Breast epithelium (tissue), 4 donors: ENCODE data around the gene SPOCK3. TPM values are rescaled to one million over a fixed set of nuclear protein-coding genes. Genes with fewer than 3 reads are reported as not detected.

ENCODE experiments used
- DNase-seq, 2 donors: peaks; one replicate each; pipeline ENCODE4 v3.0.0-alpha.2; 2019; ENCODE audit warnings: low spot score in 2 of 2
- H3K27ac ChIP-seq, 2 donors: fragments of 200-600 bp; sonication (generic) in 1 of 2; one replicate each; pipeline ENCODE4 v1.5.1; 2016 to 2019; ENCODE audit warnings: mild to moderate bottlenecking in 1 of 2
- H3K27me3 ChIP-seq, 2 donors: fragments of 200-600 bp; sonication (generic) in 1 of 2; one replicate each; pipeline versions ENCODE4 v1.5.1 to v1.6.0; 2017 to 2019; ENCODE audit warnings: control low read depth in 1 of 2, mild to moderate bottlenecking in 1 of 2
- H3K36me3 ChIP-seq: fragments of 200-600 bp; one replicate; pipeline ENCODE4 v1.5.1; 2019
- H3K4me1 ChIP-seq, 2 donors: fragments of 200-600 bp; sonication (generic); one replicate each; pipeline ENCODE4 v1.5.1; 2016 to 2019; ENCODE audit warnings: control low read depth in 1 of 2
- H3K4me3 ChIP-seq, 3 donors: fragments of 200-600 bp; sonication (generic); 1 replicate in 2 of 3; 2 replicates in 1 of 3; pipeline ENCODE4 v1.5.1; 2016 to 2019; ENCODE audit warnings: mild to moderate bottlenecking in 3 of 3, moderate library complexity in 2 of 3
- H3K9me3 ChIP-seq, 2 donors: fragments of 200-600 bp; sonication (generic) in 1 of 2; one replicate each; pipeline ENCODE4 v1.5.1; 2016 to 2019; ENCODE audit warnings: control low read depth in 1 of 2
- POLR2A ChIP-seq: fragments of 450-650 bp; IDR thresholded peaks from one replicate; pipeline ENCODE4 v1.6.1; 2016; ENCODE audit warnings: antibody characterized with exemption, mild to moderate bottlenecking, moderate library complexity
- POLR2AphosphoS5 ChIP-seq, 3 donors: sonication (generic); formaldehyde crosslinking; IDR thresholded peaks; one replicate each; pipeline ENCODE4 v1.6.1; 2017; ENCODE audit warnings: antibody characterized with exemption in 3 of 3
- intact Hi-C: fragments of 100-400 bp; cut with DNase I; formaldehyde crosslinking; loops from one replicate; pipeline ENCODE4 v1.15.1; 2023; ENCODE audit warnings: low total_unique reads
- total RNA-seq, 3 donors: library from RNA; depleted of rRNA; stranded (reverse); fragments of >200 nt; gene quantifications; one replicate each; pipeline ENCODE4 v1.1.0, GENCODE V29; 2016
- TF ChIP-seq, protein P1 (sequence below), 3 donors: fragments of 450-650 bp; IDR thresholded peaks; one replicate each; pipeline ENCODE4 v1.5.1; 2016 to 2017; ENCODE audit warnings: antibody characterized with exemption in 3 of 3, mild to moderate bottlenecking in 3 of 3, moderate library complexity in 3 of 3

The SPOCK3 gene
- total RNA-seq, 3 donors from 2014 or later: 2.8 TPM; not detected in 2

GRCh38 chr4:167101035-167101434 lies 133.3 kb downstream of the SPOCK3 start:
- H3K27me3 ChIP-seq: no peaks in the 10 kb centered on the region
- H3K4me1 ChIP-seq: no peaks in the 10 kb centered on the region
- no peak for DNase-seq
- no peak overlapping the region for H3K4me3 ChIP-seq
- no peaks in the 10 kb centered on the region for H3K36me3 ChIP-seq
- TF ChIP-seq, protein P1, sequence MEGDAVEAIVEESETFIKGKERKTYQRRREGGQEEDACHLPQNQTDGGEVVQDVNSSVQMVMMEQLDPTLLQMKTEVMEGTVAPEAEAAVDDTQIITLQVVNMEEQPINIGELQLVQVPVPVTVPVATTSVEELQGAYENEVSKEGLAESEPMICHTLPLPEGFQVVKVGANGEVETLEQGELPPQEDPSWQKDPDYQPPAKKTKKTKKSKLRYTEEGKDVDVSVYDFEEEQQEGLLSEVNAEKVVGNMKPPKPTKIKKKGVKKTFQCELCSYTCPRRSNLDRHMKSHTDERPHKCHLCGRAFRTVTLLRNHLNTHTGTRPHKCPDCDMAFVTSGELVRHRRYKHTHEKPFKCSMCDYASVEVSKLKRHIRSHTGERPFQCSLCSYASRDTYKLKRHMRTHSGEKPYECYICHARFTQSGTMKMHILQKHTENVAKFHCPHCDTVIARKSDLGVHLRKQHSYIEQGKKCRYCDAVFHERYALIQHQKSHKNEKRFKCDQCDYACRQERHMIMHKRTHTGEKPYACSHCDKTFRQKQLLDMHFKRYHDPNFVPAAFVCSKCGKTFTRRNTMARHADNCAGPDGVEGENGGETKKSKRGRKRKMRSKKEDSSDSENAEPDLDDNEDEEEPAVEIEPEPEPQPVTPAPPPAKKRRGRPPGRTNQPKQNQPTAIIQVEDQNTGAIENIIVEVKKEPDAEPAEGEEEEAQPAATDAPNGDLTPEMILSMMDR (IDR thresholded peaks at IDR 0.05): no peak
- TF ChIP-seq POLR2A: no peak
- intact Hi-C loops: no loop called here
- no peak overlapping the region for H3K27ac ChIP-seq
- H3K9me3 ChIP-seq: no peaks in the 10 kb centered on the region

DNA sequence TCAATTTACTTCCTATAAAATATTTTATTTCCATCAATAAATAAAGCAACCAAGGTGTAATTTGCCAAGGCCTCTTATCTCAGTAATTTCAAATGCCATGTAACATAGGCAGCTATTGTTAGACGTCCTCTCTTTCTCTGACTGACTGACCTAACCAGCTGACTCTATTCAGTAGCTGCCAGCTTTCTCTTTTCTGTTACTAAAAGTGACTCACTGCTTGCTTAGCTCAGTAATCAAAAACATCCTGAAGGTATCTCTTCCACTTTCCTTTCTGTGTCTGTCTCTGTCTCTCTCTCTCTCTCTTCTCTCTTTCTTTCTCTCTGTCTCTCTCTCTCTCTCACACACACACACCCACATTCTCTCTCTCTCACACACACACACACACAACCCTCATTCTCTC lies 134.2 kb downstream of the SPOCK3 start:
- DNase-seq: no peak
- Histone ChIP-seq H3K4me1 (no peaks in the 10 kb centered on the region), H3K27ac (no peak overlapping the region), H3K27me3 (no peaks in the 10 kb centered on the region), H3K9me3 (no peaks in the 10 kb centered on the region), H3K36me3 (no peaks in the 10 kb centered on the region), H3K4me3 (no peak overlapping the region)
- intact Hi-C loops: no loop called here
- TF ChIP-seq, protein P1 (IDR thresholded peaks at IDR 0.05): no peak
- no peak for TF ChIP-seq POLR2A
- no peak for TF ChIP-seq POLR2AphosphoS5 (IDR thresholded peaks at IDR 0.05)

- no peaks in the 10 kb centered on the region for H3K27me3 ChIP-seq
- no peaks in the 10 kb centered on the region for H3K9me3 ChIP-seq
- no peak overlapping the region for H3K27ac ChIP-seq
- H3K4me3 ChIP-seq: no peak overlapping the region
- H3K36me3 ChIP-seq: no peaks in the 10 kb centered on the region
- intact Hi-C loops: no loop called here
- DNase-seq: no peak
- TF ChIP-seq POLR2A: no peak
- TF ChIP-seq, protein P1 (IDR thresholded peaks at IDR 0.05): no peak
- TF ChIP-seq POLR2AphosphoS5 (IDR thresholded peaks at IDR 0.05): no peak
- no peaks in the 10 kb centered on the region for H3K4me1 ChIP-seq
Measured at GRCh38 chr4:167088115-167088514, 146.2 kb downstream of the SPOCK3 start.

GRCh38 chr4:167084321-167084720 lies 150.0 kb downstream of the SPOCK3 start:
- no peaks in the 10 kb centered on the region for H3K9me3 ChIP-seq
- no peaks in the 10 kb centered on the region for H3K36me3 ChIP-seq
- H3K4me3 ChIP-seq: no peak overlapping the region
- no peak overlapping the region for H3K27ac ChIP-seq
- intact Hi-C loops: no loop called here
- DNase-seq: no peak
- H3K4me1 ChIP-seq: no peaks in the 10 kb centered on the region
- no peak for TF ChIP-seq POLR2AphosphoS5 (IDR thresholded peaks at IDR 0.05)
- TF ChIP-seq, protein P1 (IDR thresholded peaks at IDR 0.05): no peak
- no peaks in the 10 kb centered on the region for H3K27me3 ChIP-seq

DNA sequence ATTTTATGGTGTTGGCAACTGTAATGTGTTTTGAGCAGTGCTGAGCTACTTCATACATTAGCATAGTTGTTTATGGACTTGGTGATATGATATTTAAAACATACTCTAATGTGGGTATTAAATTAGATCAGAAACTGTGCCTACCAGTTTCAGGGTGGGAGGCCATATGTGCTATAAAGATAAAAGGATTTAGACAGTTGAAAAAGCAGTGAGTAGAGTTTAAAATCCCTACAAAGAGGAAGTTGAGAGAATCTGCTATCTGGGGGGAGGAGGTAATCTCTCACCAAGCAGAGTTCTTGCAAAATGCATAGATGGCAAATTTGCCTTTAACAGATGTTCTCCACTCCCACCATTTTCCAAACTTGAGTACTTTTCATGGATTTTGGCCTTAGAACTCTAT lies 154.5 kb downstream of the SPOCK3 start:
- H3K4me3 ChIP-seq: no peak overlapping the region
- no peaks in the 10 kb centered on the region for H3K36me3 ChIP-seq
- no peaks in the 10 kb centered on the region for H3K9me3 ChIP-seq
- intact Hi-C loops: no loop called here
- TF ChIP-seq POLR2A: no peak
- TF ChIP-seq, protein P1 (IDR thresholded peaks at IDR 0.05): no peak
- no peak for TF ChIP-seq POLR2AphosphoS5 (IDR thresholded peaks at IDR 0.05)
- DNase-seq: no peak
- H3K27ac ChIP-seq: no peak overlapping the region
- no peaks in the 10 kb centered on the region for H3K4me1 ChIP-seq
- no peaks in the 10 kb centered on the region for H3K27me3 ChIP-seq
